ENCODE data around the gene LONRF3.

LONRF3 gene

GRCh38 chrX:118961866-118962560 lies 12.4 kb upstream of the LONRF3 start:
- H3K4me3 ChIP-seq (ENCODE audit: low read depth, low read length), result no peak overlapping the region
- no peak for TF ChIP-seq CTCF (conservative IDR thresholded peaks at IDR 0.05; ENCODE audit: low read depth, low read length)
- DNase-seq (ENCODE audit: low read depth), result no peak

- no peak for TF ChIP-seq CTCF (conservative IDR thresholded peaks at IDR 0.05; ENCODE audit: low read depth, low read length)
- no peak overlapping the region for H3K4me3 ChIP-seq (ENCODE audit: low read depth, low read length)
- DNase-seq (ENCODE audit: low read depth), result no peak
Observed at GRCh38 chrX:118963159-118963558, 11.3 kb upstream of the LONRF3 start.

GRCh38 chrX:118964252-118964651 lies 10.2 kb upstream of the LONRF3 start:
- TF ChIP-seq CTCF (conservative IDR thresholded peaks at IDR 0.05; ENCODE audit: low read depth, low read length), result no peak
- no peak for DNase-seq (ENCODE audit: low read depth)
- H3K4me3 ChIP-seq (ENCODE audit: low read depth, low read length), result no peak overlapping the region

GRCh38 chrX:118965395-118965794 lies 9.0 kb upstream of the LONRF3 start:
- TF ChIP-seq CTCF (conservative IDR thresholded peaks at IDR 0.05; ENCODE audit: low read depth, low read length), result no peak

GRCh38 chrX:118968031-118968430 lies 6.4 kb upstream of the LONRF3 start:
- H3K4me3 ChIP-seq (ENCODE audit: low read depth, low read length), result no peak overlapping the region
- DNase-seq (ENCODE audit: low read depth), result no peak
- TF ChIP-seq CTCF (conservative IDR thresholded peaks at IDR 0.05; ENCODE audit: low read depth, low read length), result no peak

More at GRCh38 chrX:118965395-118965794, 9.0 kb upstream of the LONRF3 start:
- DNase-seq (ENCODE audit: low read depth), result no peak
- H3K4me3 ChIP-seq (ENCODE audit: low read depth, low read length), result no peak overlapping the region

- no peak for TF ChIP-seq CTCF (conservative IDR thresholded peaks at IDR 0.05; ENCODE audit: low read depth, low read length)
- DNase-seq (ENCODE audit: low read depth), result no peak
- H3K4me3 ChIP-seq (ENCODE audit: low read depth, low read length), result no peak overlapping the region
Observed at GRCh38 chrX:118971552-118971951, 2.9 kb upstream of the LONRF3 start.

- no peak overlapping the region for H3K4me3 ChIP-seq (ENCODE audit: low read depth, low read length)
- TF ChIP-seq CTCF (conservative IDR thresholded peaks at IDR 0.05; ENCODE audit: low read depth, low read length), result no peak
- no peak for DNase-seq (ENCODE audit: low read depth)
Observed at GRCh38 chrX:118973389-118974087, 880 bp upstream of the LONRF3 start.

All from choroid plexus epithelial cell (primary cell).